GM19463 (cell line): ENCODE data around the gene TDRD10.

ENCODE experiments used
- ATAC-seq: cut with Tn5 transposase; IDR thresholded peaks from one replicate; pipeline ENCODE4 v1.9.1; 2021; ENCODE audit warnings: mild to moderate bottlenecking, moderate library complexity; ENCODE audit not compliant: unreplicated experiment

The TDRD10 gene

GRCh38 chr1:154575951-154576566, 74.0 kb downstream of the TDRD10 start:
- no peak for ATAC-seq

- ATAC-seq = no peak
Measured at GRCh38 chr1:154577346-154578057, 75.5 kb downstream of the TDRD10 start.

- no peak for ATAC-seq
Measured at GRCh38 chr1:154578058-154578418, 76.0 kb downstream of the TDRD10 start.

GRCh38 chr1:154579374-154579773, 77.4 kb downstream of the TDRD10 start:
- no peak for ATAC-seq

GRCh38 chr1:154581766-154582165, 79.7 kb downstream of the TDRD10 start:
- ATAC-seq = no peak

GRCh38 chr1:154582885-154583284, 80.9 kb downstream of the TDRD10 start:
- no peak for ATAC-seq

- ATAC-seq = no peak
Measured at GRCh38 chr1:154583773-154584172, 81.8 kb downstream of the TDRD10 start.

GRCh38 chr1:154584267-154584994, 82.4 kb downstream of the TDRD10 start:
- no peak for ATAC-seq

- ATAC-seq = no peak
Measured at GRCh38 chr1:154586231-154586630, 84.2 kb downstream of the TDRD10 start.

- no peak for ATAC-seq
Measured at GRCh38 chr1:154586641-154587040, 84.6 kb downstream of the TDRD10 start.

GRCh38 chr1:154589780-154590179, 87.8 kb downstream of the TDRD10 start:
- no peak for ATAC-seq

GRCh38 chr1:154590756-154591155, 88.7 kb downstream of the TDRD10 start:
- ATAC-seq = no peak

GRCh38 chr1:154591206-154591605, 89.2 kb downstream of the TDRD10 start:
- ATAC-seq = no peak

GRCh38 chr1:154593390-154593789, 91.4 kb downstream of the TDRD10 start:
- ATAC-seq = no peak

GRCh38 chr1:154594811-154595210, 92.8 kb downstream of the TDRD10 start:
- no peak for ATAC-seq

- ATAC-seq = no peak
Measured at GRCh38 chr1:154595621-154596020, 93.6 kb downstream of the TDRD10 start.
